DOHH2 (cell line): ENCODE data around the gene IQGAP3.

Source experiments
- CTCF ChIP-seq: fragments of 200-600 bp; sonication (generic); IDR thresholded peaks from one replicate; pipeline ENCODE4 v1.5.1; 2014; ENCODE audit warnings: antibody characterized with exemption, mild to moderate bottlenecking, low read depth, low read length; ENCODE audit not compliant: poor library complexity, severe bottlenecking
- EZH2phosphoT487 ChIP-seq: fragments of 200-600 bp; sonication (generic); IDR thresholded peaks from 2 replicates; pipeline ENCODE4 v1.6.1; 2017; ENCODE audit warnings: borderline replicate concordance, mild to moderate bottlenecking, antibody characterized with exemption, low read length, moderate library complexity, mixed read lengths

GRCh38 chr1:156618853-156619581 is 46.7 kb upstream of the IQGAP3 start, which contains the start of gene HAPLN2:
- TF ChIP-seq CTCF: peak; percentile 73
- TF ChIP-seq EZH2phosphoT487: no peak
